Fibroblast of pulmonary artery (primary cell): Measurements from ENCODE around the gene BBS9.

Source experiments
- DNase-seq: peaks from one replicate; pipeline ENCODE4 v3.0.0-alpha.2; 2010; ENCODE audit warnings: low read depth
- H3K4me3 ChIP-seq: replicated peaks from 2 replicates; pipeline ENCODE4 v1.5.1; 2011; ENCODE audit warnings: low read depth, mild to moderate bottlenecking, control low read depth, low read length, moderate library complexity
- TF ChIP-seq, protein P1 (sequence below): IDR thresholded peaks from 2 replicates; pipeline ENCODE4 v1.5.1; 2011; ENCODE audit warnings: mild to moderate bottlenecking, control low read depth, low read length, inconsistent platforms; ENCODE audit errors: missing control alignments

Gene BBS9

GRCh38 chr7:33578881-33579672 is 449.7 kb downstream of the BBS9 start:
- H3K4me3 ChIP-seq = no peak overlapping the region
- DNase-seq = no peak
- TF ChIP-seq, protein P1, sequence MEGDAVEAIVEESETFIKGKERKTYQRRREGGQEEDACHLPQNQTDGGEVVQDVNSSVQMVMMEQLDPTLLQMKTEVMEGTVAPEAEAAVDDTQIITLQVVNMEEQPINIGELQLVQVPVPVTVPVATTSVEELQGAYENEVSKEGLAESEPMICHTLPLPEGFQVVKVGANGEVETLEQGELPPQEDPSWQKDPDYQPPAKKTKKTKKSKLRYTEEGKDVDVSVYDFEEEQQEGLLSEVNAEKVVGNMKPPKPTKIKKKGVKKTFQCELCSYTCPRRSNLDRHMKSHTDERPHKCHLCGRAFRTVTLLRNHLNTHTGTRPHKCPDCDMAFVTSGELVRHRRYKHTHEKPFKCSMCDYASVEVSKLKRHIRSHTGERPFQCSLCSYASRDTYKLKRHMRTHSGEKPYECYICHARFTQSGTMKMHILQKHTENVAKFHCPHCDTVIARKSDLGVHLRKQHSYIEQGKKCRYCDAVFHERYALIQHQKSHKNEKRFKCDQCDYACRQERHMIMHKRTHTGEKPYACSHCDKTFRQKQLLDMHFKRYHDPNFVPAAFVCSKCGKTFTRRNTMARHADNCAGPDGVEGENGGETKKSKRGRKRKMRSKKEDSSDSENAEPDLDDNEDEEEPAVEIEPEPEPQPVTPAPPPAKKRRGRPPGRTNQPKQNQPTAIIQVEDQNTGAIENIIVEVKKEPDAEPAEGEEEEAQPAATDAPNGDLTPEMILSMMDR = no peak

DNA sequence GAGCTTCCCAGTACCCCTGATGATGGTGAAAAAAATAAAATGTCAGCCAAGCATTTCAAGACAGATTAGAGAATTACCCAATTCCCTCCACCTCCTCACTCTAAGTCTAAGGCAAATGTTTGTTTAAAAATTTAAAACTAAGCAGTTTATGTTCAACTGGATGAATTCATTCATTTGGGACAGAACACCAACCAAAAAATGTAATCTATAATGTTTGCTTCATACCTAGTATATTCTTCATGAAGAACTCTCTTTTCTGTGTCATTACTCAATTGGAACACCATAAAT is 450.3 kb downstream of the BBS9 start:
- DNase-seq = no peak
- H3K4me3 ChIP-seq = no peak overlapping the region
- TF ChIP-seq, protein P1 = no peak

GRCh38 chr7:33581236-33581635 is 451.9 kb downstream of the BBS9 start:
- DNase-seq = no peak
- TF ChIP-seq, protein P1 = no peak
- H3K4me3 ChIP-seq = no peak overlapping the region

DNA sequence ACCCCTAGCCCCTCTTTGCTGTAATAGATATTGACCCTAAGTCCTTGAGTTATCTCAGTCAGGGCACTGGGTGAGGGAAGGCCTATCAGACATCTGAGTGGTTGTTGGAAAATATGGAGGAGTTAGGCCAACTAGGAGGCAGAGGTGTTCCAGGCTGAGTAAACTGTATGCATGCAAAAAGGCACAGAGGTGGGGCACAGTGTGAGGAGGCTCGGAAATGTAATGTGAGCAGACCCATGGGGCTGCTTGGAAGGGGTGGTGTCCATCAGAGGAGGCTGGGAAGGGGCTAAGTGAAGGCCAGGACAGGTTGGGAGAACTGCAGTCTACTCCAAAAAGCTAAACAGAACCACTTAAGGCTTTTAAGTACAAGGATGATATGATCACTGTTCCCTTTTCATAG is 452.7 kb downstream of the BBS9 start:
- DNase-seq = no peak
- TF ChIP-seq, protein P1 = no peak
- no peak overlapping the region for H3K4me3 ChIP-seq

DNA sequence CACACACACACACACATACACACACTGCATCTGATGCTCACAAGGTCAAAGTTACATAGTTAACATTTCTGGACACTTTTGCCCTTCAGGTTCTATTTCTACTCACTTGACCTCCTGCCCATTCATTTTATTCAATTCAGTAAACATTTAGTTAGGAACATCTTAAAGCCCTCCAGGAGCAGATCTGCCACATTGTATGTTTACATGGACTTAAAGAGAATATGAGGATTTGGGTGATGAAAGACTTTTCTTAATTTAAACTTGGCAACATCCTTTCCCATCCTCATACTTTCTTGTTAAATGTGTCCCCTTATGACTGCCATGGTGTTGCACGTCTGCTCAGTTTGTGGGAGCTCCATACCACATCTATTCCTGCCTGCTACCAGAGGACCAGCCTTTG is 453.2 kb downstream of the BBS9 start:
- no peak overlapping the region for H3K4me3 ChIP-seq
- TF ChIP-seq, protein P1 = no peak
- DNase-seq = no peak

GRCh38 chr7:33589911-33590310 is 460.5 kb downstream of the BBS9 start:
- H3K4me3 ChIP-seq = no peak overlapping the region
- DNase-seq = no peak
- TF ChIP-seq, protein P1 = no peak

- TF ChIP-seq, protein P1 = no peak
Observed at GRCh38 chr7:33590916-33591315, 461.6 kb downstream of the BBS9 start.

More at GRCh38 chr7:33590916-33591315, 461.6 kb downstream of the BBS9 start:
- H3K4me3 ChIP-seq = no peak overlapping the region
- peak; percentile 31 for DNase-seq
